Measurements from ENCODE around the gene SLC38A11.

GRCh38 chr2:164993287-164994016 lies 38.1 kb upstream of the SLC38A11 start:
- no peak for TF ChIP-seq EP300 (IDR thresholded peaks at IDR 0.05; ENCODE audit: low read depth in 2 of 2, low read length in 2 of 2)
- no peak for TF ChIP-seq EP300 (CRISPR knock-in tag; IDR thresholded peaks at IDR 0.05; ENCODE audit: borderline replicate concordance)
- TF ChIP-seq PBX3 (CRISPR knock-in tag; IDR thresholded peaks at IDR 0.05; ENCODE audit: borderline replicate concordance), result no peak
- no peak for TF ChIP-seq POLR2A (IDR thresholded peaks at IDR 0.05; ENCODE audit: insufficient read depth in 1 of 2, low read depth in 2 of 2, low read length in 2 of 2)
- no peak for TF ChIP-seq RAD21 (CRISPR knock-in tag; IDR thresholded peaks at IDR 0.05)
- TF ChIP-seq CTCF (CRISPR knock-in tag; IDR thresholded peaks at IDR 0.05), result no peak

Data from HepG2 (cell line).